A673 (cell line): ENCODE data around the gene TNS1. TPM values are rescaled to one million over a fixed set of nuclear protein-coding genes. Genes with fewer than 3 reads are reported as not detected.

Experiments
- BruUV-seq: library from RNA; stranded (reverse); fragments of 400-500 nt; replicated peaks from 2 replicates; lab custom pipeline; 2021; lab: Mats Ljungman, UMichigan
- CTCF ChIA-PET: fragments of 300-600 bp; sonication (Branson Sonifier 250); formaldehyde crosslinking; loops from one replicate; lab custom pipeline; 2022; ENCODE audit warnings: antibody characterized with exemption; lab: Charles Lee
- POLR2A ChIA-PET: fragments of 300-600 bp; sonication (Branson Sonifier 250); formaldehyde crosslinking; loops from one replicate; lab custom pipeline; 2022; ENCODE audit warnings: antibody characterized with exemption; ENCODE audit not compliant: low non-redundant PET; lab: Charles Lee
- DNase-seq: peaks from one replicate; pipeline ENCODE4 v3.0.0-alpha.2; 2015; ENCODE audit warnings: low spot score
- H3K27ac ChIP-seq: fragments of 200-600 bp; sonication (generic); 2 replicates; pipeline ENCODE4 v1.5.1; 2016; ENCODE audit warnings: mixed run types, low read depth, mild to moderate bottlenecking, mixed read lengths, antibody characterized with exemption, low read length; ENCODE audit not compliant: poor library complexity, severe bottlenecking
- H3K27me3 ChIP-seq: fragments of 200-600 bp; sonication (generic); replicated peaks from 2 replicates; pipeline ENCODE4 v1.6.1; 2017; ENCODE audit warnings: mixed run types, low read depth, mild to moderate bottlenecking, mixed read lengths, antibody characterized with exemption, low read length; ENCODE audit not compliant: insufficient read depth, poor library complexity
- H3K36me3 ChIP-seq: fragments of 200-600 bp; sonication (generic); 2 replicates; pipeline ENCODE4 v1.6.1; 2016; ENCODE audit warnings: mixed run types, mild to moderate bottlenecking, mixed read lengths, antibody characterized with exemption, low read length; ENCODE audit not compliant: insufficient read depth, poor library complexity, severe bottlenecking
- H3K4me1 ChIP-seq: fragments of 200-600 bp; sonication (generic); 2 replicates; pipeline ENCODE4 v1.6.1; 2017; ENCODE audit warnings: mixed run types, mild to moderate bottlenecking, mixed read lengths, antibody characterized with exemption, low read length; ENCODE audit not compliant: insufficient read depth, poor library complexity, severe bottlenecking
- H3K4me3 ChIP-seq: fragments of 200-600 bp; sonication (generic); 2 replicates; pipeline ENCODE4 v1.5.1; 2016; ENCODE audit warnings: low read depth, mixed run types, mild to moderate bottlenecking, mixed read lengths, low read length; ENCODE audit not compliant: poor library complexity, severe bottlenecking
- H3K9me3 ChIP-seq: fragments of 200-600 bp; sonication (generic); 2 replicates; pipeline ENCODE4 v1.6.1; 2016; ENCODE audit warnings: mixed run types, low read depth, mild to moderate bottlenecking, mixed read lengths, antibody characterized with exemption, low read length; ENCODE audit not compliant: poor library complexity, severe bottlenecking
- EZH2 ChIP-seq: fragments of 200-600 bp; sonication (generic); IDR thresholded peaks from 2 replicates; pipeline ENCODE4 v1.6.1; 2017; ENCODE audit warnings: borderline replicate concordance, low read depth, mild to moderate bottlenecking, mixed read lengths, antibody characterized with exemption, low read length; ENCODE audit not compliant: poor library complexity, severe bottlenecking
- intact Hi-C: fragments of 100-400 bp; cut with micrococcal nuclease; formaldehyde crosslinking; loops from one replicate; pipeline ENCODE4 v1.10.0; 2022; ENCODE audit not compliant: unreplicated experiment
- total RNA-seq: library from RNA; stranded (reverse); gene quantifications from 2 replicates; pipeline ENCODE4 v1.2.3, GENCODE V29; 2021
- TF ChIP-seq, protein P1 (sequence below): fragments of 300-800, 200-600 bp; sonication (generic); conservative IDR thresholded peaks from 2 replicates; pipeline ENCODE4 v1.5.1; 2017; ENCODE audit warnings: low read depth, mild to moderate bottlenecking, antibody characterized with exemption, low read length, moderate library complexity, mixed read lengths

The TNS1 gene
- total RNA-seq, 1 experiment from 2014 or later, result 99.6 TPM

- H3K27ac ChIP-seq, result no peak overlapping the region
- TF ChIP-seq, protein P1, sequence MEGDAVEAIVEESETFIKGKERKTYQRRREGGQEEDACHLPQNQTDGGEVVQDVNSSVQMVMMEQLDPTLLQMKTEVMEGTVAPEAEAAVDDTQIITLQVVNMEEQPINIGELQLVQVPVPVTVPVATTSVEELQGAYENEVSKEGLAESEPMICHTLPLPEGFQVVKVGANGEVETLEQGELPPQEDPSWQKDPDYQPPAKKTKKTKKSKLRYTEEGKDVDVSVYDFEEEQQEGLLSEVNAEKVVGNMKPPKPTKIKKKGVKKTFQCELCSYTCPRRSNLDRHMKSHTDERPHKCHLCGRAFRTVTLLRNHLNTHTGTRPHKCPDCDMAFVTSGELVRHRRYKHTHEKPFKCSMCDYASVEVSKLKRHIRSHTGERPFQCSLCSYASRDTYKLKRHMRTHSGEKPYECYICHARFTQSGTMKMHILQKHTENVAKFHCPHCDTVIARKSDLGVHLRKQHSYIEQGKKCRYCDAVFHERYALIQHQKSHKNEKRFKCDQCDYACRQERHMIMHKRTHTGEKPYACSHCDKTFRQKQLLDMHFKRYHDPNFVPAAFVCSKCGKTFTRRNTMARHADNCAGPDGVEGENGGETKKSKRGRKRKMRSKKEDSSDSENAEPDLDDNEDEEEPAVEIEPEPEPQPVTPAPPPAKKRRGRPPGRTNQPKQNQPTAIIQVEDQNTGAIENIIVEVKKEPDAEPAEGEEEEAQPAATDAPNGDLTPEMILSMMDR, result no peak
- no peak for TF ChIP-seq EZH2
- no TSS peak for BruUV-seq
- POLR2A ChIA-PET, result interaction anchor here (0.9 kb wide), 1 partner anchor 1064 kb away, joined by 4 read pairs; no protein-coding TSS in a partner anchor
- H3K4me1 ChIP-seq, result no peaks in the 10 kb centered on the region
- no peak for DNase-seq
- CTCF ChIA-PET, result interaction anchor here (1.0 kb wide), 1 partner anchor 106 kb away, joined by 5 read pairs; no protein-coding TSS in a partner anchor
- no peak overlapping the region for H3K4me3 ChIP-seq
- intact Hi-C loops, result loop anchor here (5.0 kb wide), 2 partner anchors 105 to 1060 kb away; partner anchors contain the start of gene IGFBP5
- peaks cover 12% of the 10 kb centered on the region for H3K9me3 ChIP-seq
- H3K27me3 ChIP-seq, result no peaks in the 10 kb centered on the region
- H3K36me3 ChIP-seq, result no peaks in the 10 kb centered on the region
Observed at GRCh38 chr2:217757108-217757463, 245.7 kb downstream of the TNS1 start.

- ChIA-PET POLR2A (no interaction called here), CTCF (interaction anchor here (1.0 kb wide), 1 partner anchor 106 kb away, joined by 5 read pairs; no protein-coding TSS in a partner anchor)
- Histone ChIP-seq H3K27me3 (no peaks in the 10 kb centered on the region), H3K27ac (no peak overlapping the region), H3K36me3 (no peaks in the 10 kb centered on the region), H3K4me3 (no peak overlapping the region), H3K4me1 (no peaks in the 10 kb centered on the region), H3K9me3 (peaks cover 7% of the 10 kb centered on the region)
- intact Hi-C loops, result loop anchor here (5.0 kb wide), 2 partner anchors 104 to 1059 kb away; partner anchors contain the start of gene IGFBP5
- TF ChIP-seq EZH2, result no peak
- TF ChIP-seq, protein P1, result peak; percentile 92
- no TSS peak for BruUV-seq
- DNase-seq, result peak; percentile 80
Observed at GRCh38 chr2:217756375-217757107, 246.3 kb downstream of the TNS1 start.

- Histone ChIP-seq H3K27me3 (no peaks in the 10 kb centered on the region), H3K36me3 (no peaks in the 10 kb centered on the region), H3K9me3 (no peaks in the 10 kb centered on the region), H3K27ac (no peak overlapping the region), H3K4me3 (no peak overlapping the region), H3K4me1 (no peaks in the 10 kb centered on the region)
- intact Hi-C loops, result loop anchor here (5.0 kb wide), 2 partner anchors 103 to 1058 kb away; partner anchors contain the start of gene IGFBP5
- ChIA-PET POLR2A (no interaction called here), CTCF (no interaction called here)
- TF ChIP-seq, protein P1, result no peak
- TF ChIP-seq EZH2, result no peak
- BruUV-seq, result no TSS peak
- no peak for DNase-seq
Observed at GRCh38 chr2:217755027-217755745, 247.6 kb downstream of the TNS1 start.
